ENCODE results near the gene NR6A1. TPM values are rescaled to one million over a fixed set of nuclear protein-coding genes. Genes with fewer than 3 reads are reported as not detected.

The NR6A1 gene
- total and polyA plus RNA-seq, 2 experiments from 2014 or later: 0.16 TPM; not detected in 1

DNA sequence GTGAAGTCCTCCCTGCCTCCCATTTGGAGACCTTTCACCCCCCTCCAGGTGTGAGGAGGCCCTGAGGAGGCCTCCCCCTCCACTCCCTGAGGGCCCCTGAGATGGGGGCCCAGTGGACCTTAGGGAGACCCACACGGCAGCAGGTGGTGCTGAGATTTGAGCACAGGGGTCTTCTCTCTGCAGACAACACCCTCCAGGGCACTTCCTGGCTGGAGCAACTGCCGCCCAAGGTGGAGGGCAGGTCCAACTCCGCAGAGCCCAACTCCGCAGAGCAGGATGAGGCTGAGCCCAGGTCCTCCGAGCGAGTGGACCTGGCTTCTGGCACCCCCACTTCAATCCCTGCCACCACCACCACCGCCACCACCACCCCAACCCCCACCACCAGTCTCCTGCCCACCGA is 32.8 kb upstream of the NR6A1 start:
- Histone ChIP-seq H3K4me2 (ENCODE audit: unreplicated experiment) (no peak overlapping the region), H3F3A (ENCODE audit: insufficient read depth) (no peaks in the 10 kb centered on the region), H3K79me2 (ENCODE audit: insufficient read depth) (no peaks in the 10 kb centered on the region), H3K9me2 (ENCODE audit: insufficient read depth) (no peaks in the 10 kb centered on the region), H3K9me3 (ENCODE audit: low read depth) (no peaks in the 10 kb centered on the region), H4K20me1 (ENCODE audit: insufficient read depth) (no peaks in the 10 kb centered on the region), H3K36me3 (ENCODE audit: low read depth) (no peaks in the 10 kb centered on the region), H3K4me3 (no peak overlapping the region), H2AFZ (no peak overlapping the region), H3K27me3 (replicated peaks; ENCODE audit: insufficient read depth) (no peaks in the 10 kb centered on the region; the same call in 1 of the 2 replicates), H3K27ac (no peak overlapping the region), H3K9ac (no peak overlapping the region), H3K4me1 (ENCODE audit: insufficient read depth) (no peaks in the 10 kb centered on the region)
- WGBS, 2 experiments (ENCODE audit: low coverage in 1 of 2, low lambda C conversion rate in 2 of 2, missing lambda C conversion rate in 2 of 2): 89 to 90% methylated on average over 7 to 8 of the region's 8 CpGs
- in situ Hi-C loops (cut with MboI): no loop called here
- no peak for TF ChIP-seq EZH2 (IDR thresholded peaks at IDR 0.05; ENCODE audit: insufficient read depth, poor library complexity, severe bottlenecking)
- TF ChIP-seq EZH2phosphoT487 (IDR thresholded peaks at IDR 0.05; ENCODE audit: insufficient read depth, low read depth): no peak
- DNase-seq: no peak

DNA sequence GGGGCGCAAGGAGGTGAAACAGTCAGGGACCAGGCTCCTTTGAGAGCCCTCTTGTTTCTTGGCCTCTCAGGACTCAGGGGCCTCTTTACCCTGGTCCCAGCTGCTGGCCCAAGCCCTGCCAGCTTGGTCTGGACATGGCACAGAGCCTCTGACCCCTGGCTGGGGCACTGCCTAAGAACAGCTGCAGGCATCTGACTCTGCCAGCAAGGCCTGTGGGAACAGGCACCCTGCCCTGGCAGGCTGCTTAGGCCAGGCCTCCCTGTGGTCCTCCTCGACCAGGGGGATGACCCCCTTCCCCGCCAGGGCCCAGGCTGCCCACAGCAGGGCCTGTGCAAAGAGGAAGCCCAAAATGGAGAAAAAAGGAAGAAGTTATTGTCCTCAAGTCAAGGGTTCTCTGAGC is 31.3 kb upstream of the NR6A1 start:
- no peak overlapping the region for H3K9ac ChIP-seq
- H3K27ac ChIP-seq: no peak overlapping the region
- no peaks in the 10 kb centered on the region for H3K9me2 ChIP-seq (ENCODE audit: insufficient read depth)
- no peaks in the 10 kb centered on the region for H3F3A ChIP-seq (ENCODE audit: insufficient read depth)
- H3K9me3 ChIP-seq (ENCODE audit: low read depth): no peaks in the 10 kb centered on the region
- no peak overlapping the region for H3K4me3 ChIP-seq
- no peaks in the 10 kb centered on the region; the same call in 1 of the 2 replicates for H3K27me3 ChIP-seq (replicated peaks; ENCODE audit: insufficient read depth)
- WGBS, 2 experiments (ENCODE audit: low coverage in 1 of 2, low lambda C conversion rate in 2 of 2, missing lambda C conversion rate in 2 of 2): 62 to 73% methylated on average over 3 of the region's 3 CpGs
- H3K36me3 ChIP-seq (ENCODE audit: low read depth): no peaks in the 10 kb centered on the region
- H2AFZ ChIP-seq: no peak overlapping the region
- in situ Hi-C loops (cut with MboI): no loop called here
- no peak overlapping the region for H3K4me2 ChIP-seq (ENCODE audit: unreplicated experiment)
- no peaks in the 10 kb centered on the region for H3K79me2 ChIP-seq (ENCODE audit: insufficient read depth)
- DNase-seq: no peak
- no peaks in the 10 kb centered on the region for H3K4me1 ChIP-seq (ENCODE audit: insufficient read depth)
- no peaks in the 10 kb centered on the region for H4K20me1 ChIP-seq (ENCODE audit: insufficient read depth)
- TF ChIP-seq EZH2 (IDR thresholded peaks at IDR 0.05; ENCODE audit: insufficient read depth, poor library complexity, severe bottlenecking): no peak
- no peak for TF ChIP-seq EZH2phosphoT487 (IDR thresholded peaks at IDR 0.05; ENCODE audit: insufficient read depth, low read depth)

DNA sequence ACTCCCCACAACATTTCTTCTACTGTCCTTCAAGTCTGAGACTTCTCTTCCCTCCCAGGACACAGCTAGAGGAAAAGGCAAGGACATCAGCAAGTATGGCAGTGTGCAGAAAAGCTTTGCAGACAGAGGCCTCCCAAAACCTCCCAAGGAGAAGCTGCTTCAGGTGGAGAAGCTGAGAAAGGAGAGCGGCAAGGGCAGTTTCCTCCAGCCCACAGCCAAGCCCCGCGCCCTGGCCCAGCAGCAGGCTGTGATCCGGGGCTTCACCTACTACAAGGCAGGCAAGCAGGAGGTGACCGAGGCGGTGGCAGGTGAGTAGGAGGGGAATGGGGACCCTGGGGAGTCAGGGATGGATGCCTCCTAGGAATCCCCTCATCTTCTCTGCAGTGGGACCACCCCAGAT is 30.2 kb upstream of the NR6A1 start:
- H3K9me3 ChIP-seq (ENCODE audit: low read depth): no peaks in the 10 kb centered on the region
- H3K9me2 ChIP-seq (ENCODE audit: insufficient read depth): no peaks in the 10 kb centered on the region
- no peaks in the 10 kb centered on the region for H4K20me1 ChIP-seq (ENCODE audit: insufficient read depth)
- in situ Hi-C loops (cut with MboI): no loop called here
- no peak for DNase-seq
- no peak overlapping the region for H3K4me3 ChIP-seq
- H2AFZ ChIP-seq: no peak overlapping the region
- H3K36me3 ChIP-seq (ENCODE audit: low read depth): no peaks in the 10 kb centered on the region
- H3K4me2 ChIP-seq (ENCODE audit: unreplicated experiment): no peak overlapping the region
- H3K9ac ChIP-seq: no peak overlapping the region
- no peaks in the 10 kb centered on the region for H3F3A ChIP-seq (ENCODE audit: insufficient read depth)
- TF ChIP-seq EZH2 (IDR thresholded peaks at IDR 0.05; ENCODE audit: insufficient read depth, poor library complexity, severe bottlenecking) (no peak), EZH2phosphoT487 (IDR thresholded peaks at IDR 0.05; ENCODE audit: insufficient read depth, low read depth) (no peak)
- H3K27ac ChIP-seq: no peak overlapping the region
- 89 to 95% methylated on average over 6 of the region's 6 CpGs for WGBS, 2 experiments (ENCODE audit: low coverage in 1 of 2, low lambda C conversion rate in 2 of 2, missing lambda C conversion rate in 2 of 2)
- no peaks in the 10 kb centered on the region; the same call in 1 of the 2 replicates for H3K27me3 ChIP-seq (replicated peaks; ENCODE audit: insufficient read depth)
- H3K4me1 ChIP-seq (ENCODE audit: insufficient read depth): peaks cover 1% of the 10 kb centered on the region; the same call in 1 of the 2 replicates
- H3K79me2 ChIP-seq (ENCODE audit: insufficient read depth): no peaks in the 10 kb centered on the region

DNA sequence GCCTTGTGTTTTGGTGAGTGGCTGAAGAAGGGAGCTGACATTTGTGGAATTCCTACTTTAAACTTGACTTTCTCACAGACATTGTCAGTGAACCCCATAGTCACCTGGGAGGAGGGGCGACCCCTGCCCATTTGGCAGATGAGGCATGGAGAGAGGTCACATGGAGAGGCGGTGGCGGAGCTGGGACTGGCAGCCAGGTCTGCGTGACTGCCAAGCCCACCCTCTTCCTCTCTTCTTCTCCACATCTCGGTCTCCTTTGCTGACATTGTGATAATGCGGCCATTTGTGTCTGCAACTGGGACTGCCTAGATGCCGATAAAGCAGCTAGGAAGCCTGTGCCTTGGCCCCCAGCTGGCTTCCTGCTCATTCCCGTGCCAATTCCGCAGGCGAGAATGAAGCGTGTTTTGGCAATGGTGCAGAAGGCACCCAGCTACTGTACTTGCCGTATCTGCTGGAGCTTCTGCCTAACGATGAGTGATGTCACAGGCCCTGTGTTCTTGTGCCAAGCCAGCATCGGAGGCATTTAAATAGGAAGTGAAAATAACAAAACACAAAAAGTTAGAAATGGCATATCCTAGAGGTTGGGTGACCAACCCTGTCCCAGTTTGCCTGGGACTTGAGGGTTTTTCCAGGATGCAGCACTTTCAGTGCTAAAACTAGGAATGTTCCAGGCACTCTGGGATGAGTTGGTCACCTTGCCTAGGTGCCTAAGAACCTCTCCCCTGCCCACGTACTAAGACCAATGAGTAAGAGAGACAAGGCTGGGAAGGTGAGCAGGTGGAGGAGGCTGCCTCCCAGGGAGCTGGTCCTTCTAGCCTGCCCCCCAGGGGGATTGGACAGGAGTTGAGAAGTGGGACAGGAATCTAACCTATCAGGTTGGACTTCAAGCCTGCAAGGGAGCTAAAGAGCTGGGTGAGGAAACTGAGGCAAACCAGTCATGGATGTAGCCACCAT is 29.5 kb upstream of the NR6A1 start:
- H3K27ac ChIP-seq: no peak overlapping the region
- H3F3A ChIP-seq (ENCODE audit: insufficient read depth): no peaks in the 10 kb centered on the region
- H3K4me3 ChIP-seq: no peak overlapping the region
- no peaks in the 10 kb centered on the region for H3K9me3 ChIP-seq (ENCODE audit: low read depth)
- H3K4me2 ChIP-seq (ENCODE audit: unreplicated experiment): no peak overlapping the region
- TF ChIP-seq EZH2 (IDR thresholded peaks at IDR 0.05; ENCODE audit: insufficient read depth, poor library complexity, severe bottlenecking) (no peak), EZH2phosphoT487 (IDR thresholded peaks at IDR 0.05; ENCODE audit: insufficient read depth, low read depth) (no peak)
- no peak overlapping the region for H3K9ac ChIP-seq
- no peak overlapping the region for H2AFZ ChIP-seq
- H4K20me1 ChIP-seq (ENCODE audit: insufficient read depth): no peaks in the 10 kb centered on the region
- WGBS, 2 experiments (ENCODE audit: low coverage in 1 of 2, low lambda C conversion rate in 2 of 2, missing lambda C conversion rate in 2 of 2): 41 to 43% methylated on average over 15 of the region's 15 CpGs
- peak; percentile 56 for DNase-seq
- in situ Hi-C loops (cut with MboI): no loop called here
- H3K9me2 ChIP-seq (ENCODE audit: insufficient read depth): no peaks in the 10 kb centered on the region
- H3K79me2 ChIP-seq (ENCODE audit: insufficient read depth): no peaks in the 10 kb centered on the region
- H3K4me1 ChIP-seq (ENCODE audit: insufficient read depth): peaks cover 6% of the 10 kb centered on the region
- no peaks in the 10 kb centered on the region for H3K36me3 ChIP-seq (ENCODE audit: low read depth)
- no peaks in the 10 kb centered on the region; the same call in 1 of the 2 replicates for H3K27me3 ChIP-seq (replicated peaks; ENCODE audit: insufficient read depth)
